GM12878 (cell line): ENCODE results near the gene CALD1. TPM values are rescaled to one million over a fixed set of nuclear protein-coding genes. Genes with fewer than 3 reads are reported as not detected.

ENCODE experiments used
- ATAC-seq: fragments of 200-7000 bp; cut with Tn5 transposase; 3 replicates; pipeline ENCODE4 v1.9.1; 2020; ENCODE audit warnings: mild to moderate bottlenecking, moderate library complexity
- BruUV-seq: library from RNA; stranded (reverse); fragments of 400-500 nt; replicated peaks from 2 replicates; lab custom pipeline; 2021; lab: Mats Ljungman, UMichigan
- CTCF ChIA-PET: fragments of 300-600 bp; sonication (Branson Sonifier 250); formaldehyde crosslinking; extraction: SDS; loops from one replicate; lab custom pipeline; 2021; ENCODE audit warnings: inconsistent platforms; lab: Yijun Ruan, JAX
- POLR2A ChIA-PET: fragments of 350-600 bp; formaldehyde crosslinking; extraction: SDS; loops from one replicate; lab custom pipeline; 2021; ENCODE audit warnings: inconsistent platforms; lab: Charles Lee
- RAD21 ChIA-PET: fragments of 300-600 bp; sonication (Branson Sonifier 250); formaldehyde crosslinking; loops from one replicate; lab custom pipeline; 2023; ENCODE audit warnings: antibody characterized with exemption; ENCODE audit not compliant: unreplicated experiment; lab: Charles Lee
- SMC1A ChIA-PET: fragments of 300-600 bp; sonication (Branson Sonifier 250); formaldehyde crosslinking; loops from one replicate; lab custom pipeline; 2023; ENCODE audit not compliant: unreplicated experiment, uncharacterized antibody; lab: Charles Lee
- DNase-seq: peaks from one replicate; pipeline ENCODE4 v3.0.0-alpha.2; 2011; ENCODE audit warnings: low read depth, low spot score
- FAIRE-seq: peaks from 3 replicates; lab custom pipeline; 2011; peaks lifted over from hg19 to GRCh38; lab: Jason Lieb, UNC
- H2AFZ ChIP-seq: 2 replicates; pipeline ENCODE4 v1.6.0; 2011; ENCODE audit warnings: low read depth, low read length, control low read depth; ENCODE audit not compliant: control insufficient read depth
- H3K27ac ChIP-seq: 2 replicates; pipeline ENCODE4 v1.5.1; 2011; ENCODE audit warnings: control low read depth; ENCODE audit not compliant: control insufficient read depth, insufficient read depth
- H3K27me3 ChIP-seq, 2 experiments: replicated peaks in 1 of 2; 2 replicates each; pipeline versions ENCODE4 v1.6.0 to v1.6.1; 2011; ENCODE audit warnings: low read length in 1 of 2; ENCODE audit not compliant: control insufficient read depth in 2 of 2, insufficient read depth in 2 of 2
- H3K36me3 ChIP-seq, 2 experiments: 2 replicates each; pipeline ENCODE4 v1.5.1; 2011; ENCODE audit warnings: low read length in 1 of 2; ENCODE audit not compliant: control insufficient read depth in 2 of 2, insufficient read depth in 2 of 2
- H3K4me1 ChIP-seq: 2 replicates; pipeline ENCODE4 v1.6.1; 2011; ENCODE audit warnings: mild to moderate bottlenecking, low read length, moderate library complexity, mixed read lengths; ENCODE audit not compliant: control insufficient read depth, insufficient read depth
- H3K4me2 ChIP-seq: 2 replicates; pipeline ENCODE4 v1.6.0; 2011; ENCODE audit warnings: control low read depth; ENCODE audit not compliant: control insufficient read depth, insufficient read depth
- H3K4me3 ChIP-seq: fragments of 200-600 bp; sonication (generic); 2 replicates; pipeline ENCODE4 v1.5.1; 2016
- H3K79me2 ChIP-seq: 2 replicates; pipeline ENCODE4 v1.6.0; 2011; ENCODE audit warnings: low read length; ENCODE audit not compliant: control insufficient read depth, insufficient read depth
- H3K9ac ChIP-seq: 2 replicates; pipeline ENCODE4 v1.8.0; 2011; ENCODE audit warnings: low read length, control low read depth, mixed read lengths; ENCODE audit not compliant: control insufficient read depth, insufficient read depth
- H3K9me3 ChIP-seq: replicated peaks from 3 replicates; pipeline ENCODE4 v1.5.1; 2011; ENCODE audit warnings: mild to moderate bottlenecking, low read length; ENCODE audit not compliant: control insufficient read depth, insufficient read depth
- H4K20me1 ChIP-seq: 2 replicates; pipeline ENCODE4 v1.6.0; 2011; ENCODE audit not compliant: control insufficient read depth, insufficient read depth
- BCL11A ChIP-seq: IDR thresholded peaks from 2 replicates; pipeline ENCODE4 v1.6.1; 2011; ENCODE audit warnings: low read depth, low read length
- GABPA ChIP-seq: IDR thresholded peaks from 2 replicates; pipeline ENCODE4 v1.6.1; 2014; ENCODE audit warnings: antibody characterized with exemption, low read depth, mild to moderate bottlenecking, inconsistent platforms
- IKZF1 ChIP-seq: fragments of 450-650 bp; conservative IDR thresholded peaks from 2 replicates; pipeline ENCODE4 v1.6.1; 2017; ENCODE audit warnings: antibody characterized with exemption, mild to moderate bottlenecking
- KAT2A ChIP-seq: conservative IDR thresholded peaks from 2 replicates; pipeline ENCODE4 v1.6.1; 2011; ENCODE audit warnings: low read depth, low read length; ENCODE audit not compliant: control insufficient read depth
- POLR2AphosphoS5 ChIP-seq: IDR thresholded peaks from 2 replicates; pipeline ENCODE4 v1.6.1; 2011; ENCODE audit warnings: mild to moderate bottlenecking, low read length, inconsistent platforms
- SIX5 ChIP-seq: IDR thresholded peaks from 2 replicates; pipeline ENCODE4 v1.6.1; 2011; ENCODE audit warnings: mild to moderate bottlenecking, low read depth, low read length, moderate library complexity; ENCODE audit not compliant: severe bottlenecking
- whole genome bisulfite sequencing: methylation state at CpG from one replicate; pipeline ENCODE4 v1.1.6; 2016; ENCODE audit warnings: low lambda C conversion rate; ENCODE audit not compliant: insufficient replicate concordance, insufficient coverage; ENCODE audit errors: missing lambda C conversion rate; 5-methylcytosine and 5-hydroxymethylcytosine counted together
- in situ Hi-C: fragments of 300-500 bp; cut with MboI; formaldehyde crosslinking; loops from 9 replicates; pipeline ENCODE4 v1.14.3; 2018; ENCODE audit warnings: mixed read lengths
- intact Hi-C: fragments of 100-400 bp; cut with micrococcal nuclease; formaldehyde crosslinking; loops from one replicate; pipeline ENCODE4 v1.14.2; 2022; ENCODE audit not compliant: unreplicated experiment
- polyA plus RNA-seq, 11 experiments: library from polyadenylated mRNA; depleted of rRNA in 4 of 11; unstranded in 6 of 11; stranded (reverse) in 5 of 11; fragments of >200 nt; fragmentation: Nextera tagmentation in 4 of 11; fragmentation: Illumina TruSeq in 1 of 11; extraction: Ambion mirVana in 4 of 11; extraction: Trizol in 1 of 11; gene quantifications; 1 replicate in 1 of 11; 2 replicates in 10 of 11; pipeline versions ENCODE4 v1.2.1 to v1.2.3, GENCODE V29; 2011 to 2016; ENCODE audit warnings: inconsistent platforms in 2 of 11, missing spikeins in 2 of 11, low read depth in 1 of 11
- total RNA-seq, 4 experiments: library from RNA; depleted of rRNA in 3 of 4; stranded (reverse); fragments of >200 nt in 3 of 4; fragmentation: Illumina TruSeq in 1 of 4; extraction: Trizol in 1 of 4; gene quantifications; 2 replicates each; pipeline versions ENCODE4 v1.2.1 to v1.2.3, GENCODE V29; 2013 to 2021

CALD1 gene
- total and polyA plus RNA-seq, 10 of the 15 experiments (the other 5 are each of a cell fraction or from before 2014, with no cell fraction given) = 0.03 to 1.3 (median 0.22) TPM

DNA sequence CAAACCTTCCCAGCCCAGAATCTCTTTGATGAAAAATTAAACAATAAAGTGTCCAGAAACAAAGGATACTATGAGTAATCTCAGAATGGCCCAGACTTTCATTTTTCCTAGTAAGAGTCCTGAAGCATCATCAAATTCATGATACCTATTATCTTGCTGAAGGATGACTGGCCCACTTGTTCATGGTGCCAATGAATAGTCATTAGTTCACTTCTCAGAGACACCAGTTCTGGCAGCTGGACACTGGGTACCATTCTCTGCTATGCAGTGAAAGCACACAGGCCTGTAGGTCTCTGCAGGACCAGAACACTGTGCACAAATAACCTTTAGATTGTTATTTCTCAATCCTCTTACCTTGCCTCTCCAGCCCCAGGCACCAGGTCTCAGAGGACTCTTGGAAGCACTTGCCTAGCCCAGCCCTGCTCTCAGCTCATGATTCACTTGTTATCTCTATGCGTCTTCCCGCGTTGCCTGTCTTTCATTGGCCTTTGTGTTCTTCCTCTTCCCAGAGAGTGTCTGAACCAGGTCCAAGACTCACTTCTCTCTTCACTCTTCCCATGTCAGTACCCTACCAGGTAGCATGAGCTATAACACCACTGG is 108.8 kb downstream of the CALD1 start:
- ATAC-seq (no peak), DNase-seq (no peak), FAIRE-seq (no peak)
- Histone ChIP-seq H3K4me2 (no peak overlapping the region), H3K27ac (no peak overlapping the region), H3K9ac (no peak overlapping the region), H3K9me3 (no peaks in the 10 kb centered on the region), H3K79me2 (no peaks in the 10 kb centered on the region), H3K36me3 (no peaks in the 10 kb centered on the region), H3K27me3 (no peaks in the 10 kb centered on the region), H3K4me3 (no peak overlapping the region), H4K20me1 (no peaks in the 10 kb centered on the region), H2AFZ (no peak overlapping the region), H3K4me1 (no peaks in the 10 kb centered on the region; the same call in 1 of the 2 replicates)
- ChIA-PET SMC1A (interaction anchor here (1.0 to 1.6 kb wide), 4 partner anchors 12 to 55 kb away, joined by 3 read pairs; no protein-coding TSS in a partner anchor), RAD21 (no interaction called here), CTCF (interaction anchor here (1.2 to 2.0 kb wide), 2 partner anchors 10 to 12 kb away, joined by 5 read pairs; no protein-coding TSS in a partner anchor), POLR2A (no interaction called here)
- TF ChIP-seq GABPA (no peak), POLR2AphosphoS5 (no peak), KAT2A (no peak), IKZF1 (no peak), SIX5 (no peak), BCL11A (no peak)
- WGBS = 80% methylated on average over 3 of the region's 3 CpGs
- in situ Hi-C loops = no loop called here
- no TSS peak for BruUV-seq
- intact Hi-C loops = no loop called here
